WTC11 (cell line): ENCODE measurements around the gene PIGQ. TPM values are rescaled to one million over a fixed set of nuclear protein-coding genes. Genes with fewer than 3 reads are reported as not detected.

ENCODE experiments used
- ATAC-seq: fragments of 200-7000 bp; cut with Tn5 transposase; 2 replicates; pipeline ENCODE4 v1.10.0; 2021; ENCODE audit warnings: mild to moderate bottlenecking, moderate library complexity
- CTCF ChIA-PET: fragments of 300-600 bp; sonication (Branson Sonifier 250); formaldehyde crosslinking; loops from one replicate; lab custom pipeline; 2021; ENCODE audit warnings: antibody characterized with exemption; lab: Charles Lee
- POLR2A ChIA-PET: fragments of 350-600 bp; sonication (Branson Sonifier 250); formaldehyde crosslinking; loops from one replicate; lab custom pipeline; 2021; ENCODE audit warnings: antibody characterized with exemption; lab: Charles Lee
- DNase-seq: peaks from one replicate; pipeline ENCODE4 v3.0.0; 2021; ENCODE audit warnings: low spot score
- H3K27ac Mint-ChIP-seq: 2 replicates; pipeline ENCODE4 v1.8.0; 2021; ENCODE audit warnings: mixed read lengths
- H3K27me3 Mint-ChIP-seq: 2 replicates; pipeline ENCODE4 v1.8.0; 2021; ENCODE audit warnings: low read depth, mild to moderate bottlenecking, moderate library complexity, mixed read lengths
- H3K36me3 Mint-ChIP-seq: 2 replicates; pipeline ENCODE4 v1.8.0; 2021; ENCODE audit warnings: mixed read lengths
- H3K4me1 Mint-ChIP-seq: 2 replicates; pipeline ENCODE4 v1.8.0; 2022; ENCODE audit warnings: mixed read lengths
- H3K4me3 Mint-ChIP-seq: 2 replicates; pipeline ENCODE4 v1.8.0; 2021; ENCODE audit warnings: mild to moderate bottlenecking, moderate library complexity, mixed read lengths
- H3K9me3 Mint-ChIP-seq: 2 replicates; pipeline ENCODE4 v1.8.0; 2021; ENCODE audit warnings: mixed read lengths
- CDX4 ChIP-seq: fragments of 250-450 bp; sonication (Bioruptor Pico); IDR thresholded peaks from 2 replicates; pipeline ENCODE4 v1.9.0; 2021; ENCODE audit warnings: moderate library complexity, mild to moderate bottlenecking, inconsistent platforms, borderline replicate concordance
- CREB1 ChIP-seq: sonication (generic); formaldehyde crosslinking; IDR thresholded peaks from 2 replicates; pipeline ENCODE4 v1.8.0; 2023; ENCODE audit warnings: mild to moderate bottlenecking, missing genetic modification reagents
- ESRRA ChIP-seq: sonication (generic); formaldehyde crosslinking; IDR thresholded peaks from 2 replicates; pipeline ENCODE4 v1.8.1; 2022; ENCODE audit warnings: mild to moderate bottlenecking, missing genetic modification reagents, borderline replicate concordance
- GRHL2 ChIP-seq: fragments of 250-450 bp; sonication (Bioruptor Pico); IDR thresholded peaks from 2 replicates; pipeline ENCODE4 v1.8.0; 2022; ENCODE audit warnings: mild to moderate bottlenecking, moderate library complexity; ENCODE audit not compliant: insufficient replicate concordance, severe bottlenecking
- GTF2I ChIP-seq: fragments of 250-450 bp; sonication (Bioruptor Pico); conservative IDR thresholded peaks from 2 replicates; pipeline ENCODE4 v1.4.0; 2021; ENCODE audit warnings: mild to moderate bottlenecking
- HMGXB4 ChIP-seq: sonication (generic); formaldehyde crosslinking; IDR thresholded peaks from 2 replicates; pipeline ENCODE4 v1.8.1; 2023; ENCODE audit warnings: mild to moderate bottlenecking, moderate library complexity, missing genetic modification reagents
- MAX ChIP-seq: sonication (generic); formaldehyde crosslinking; IDR thresholded peaks from 2 replicates; pipeline ENCODE4 v1.8.0; 2022; ENCODE audit warnings: mild to moderate bottlenecking, missing genetic modification reagents
- RELA ChIP-seq: sonication (generic); formaldehyde crosslinking; IDR thresholded peaks from 2 replicates; pipeline ENCODE4 v1.8.1; 2022; ENCODE audit warnings: missing genetic modification reagents, mild to moderate bottlenecking, borderline replicate concordance
- RORB ChIP-seq: fragments of 250-450 bp; sonication (Bioruptor Pico); IDR thresholded peaks from 2 replicates; pipeline ENCODE4 v1.9.0; 2021; ENCODE audit warnings: mild to moderate bottlenecking
- TEAD1 ChIP-seq: sonication (generic); formaldehyde crosslinking; IDR thresholded peaks from 2 replicates; pipeline ENCODE4 v1.8.0; 2022; ENCODE audit warnings: mild to moderate bottlenecking, missing genetic modification reagents
- TP53 ChIP-seq: sonication (generic); formaldehyde crosslinking; IDR thresholded peaks from 2 replicates; pipeline ENCODE4 v1.8.1; 2023; ENCODE audit warnings: mild to moderate bottlenecking, missing genetic modification reagents
- USF1 ChIP-seq: sonication (generic); formaldehyde crosslinking; IDR thresholded peaks from 2 replicates; pipeline ENCODE4 v1.8.0; 2022; ENCODE audit warnings: mild to moderate bottlenecking, missing genetic modification reagents
- USF2 ChIP-seq: sonication (generic); formaldehyde crosslinking; IDR thresholded peaks from 2 replicates; pipeline ENCODE4 v1.8.1; 2023; ENCODE audit warnings: mild to moderate bottlenecking, missing genetic modification reagents, moderate library complexity
- ZNF425 ChIP-seq: fragments of 250-450 bp; sonication (Bioruptor Pico); conservative IDR thresholded peaks from 2 replicates; pipeline ENCODE4 v1.9.0; 2021; ENCODE audit warnings: mild to moderate bottlenecking
- total RNA-seq: library from RNA; stranded (reverse); gene quantifications from 3 replicates; pipeline ENCODE4 v1.2.3, GENCODE V29; 2021
- TF ChIP-seq, protein P1 (sequence below): sonication (generic); formaldehyde crosslinking; conservative IDR thresholded peaks from 2 replicates; pipeline ENCODE4 v1.8.1; 2023; ENCODE audit warnings: mild to moderate bottlenecking, low read depth, missing genetic modification reagents, moderate library complexity
- TF ChIP-seq, protein P2 (sequence below): sonication (generic); formaldehyde crosslinking; IDR thresholded peaks from 2 replicates; pipeline ENCODE4 v1.8.0; 2022; ENCODE audit warnings: missing genetic modification reagents
- TF ChIP-seq, protein P3 (sequence below): sonication (generic); formaldehyde crosslinking; IDR thresholded peaks from 2 replicates; pipeline ENCODE4 v1.8.0; 2023; ENCODE audit warnings: missing genetic modification reagents, mild to moderate bottlenecking, borderline replicate concordance

The PIGQ gene
- total RNA-seq, 1 experiment from 2014 or later, result 63.7 TPM

DNA sequence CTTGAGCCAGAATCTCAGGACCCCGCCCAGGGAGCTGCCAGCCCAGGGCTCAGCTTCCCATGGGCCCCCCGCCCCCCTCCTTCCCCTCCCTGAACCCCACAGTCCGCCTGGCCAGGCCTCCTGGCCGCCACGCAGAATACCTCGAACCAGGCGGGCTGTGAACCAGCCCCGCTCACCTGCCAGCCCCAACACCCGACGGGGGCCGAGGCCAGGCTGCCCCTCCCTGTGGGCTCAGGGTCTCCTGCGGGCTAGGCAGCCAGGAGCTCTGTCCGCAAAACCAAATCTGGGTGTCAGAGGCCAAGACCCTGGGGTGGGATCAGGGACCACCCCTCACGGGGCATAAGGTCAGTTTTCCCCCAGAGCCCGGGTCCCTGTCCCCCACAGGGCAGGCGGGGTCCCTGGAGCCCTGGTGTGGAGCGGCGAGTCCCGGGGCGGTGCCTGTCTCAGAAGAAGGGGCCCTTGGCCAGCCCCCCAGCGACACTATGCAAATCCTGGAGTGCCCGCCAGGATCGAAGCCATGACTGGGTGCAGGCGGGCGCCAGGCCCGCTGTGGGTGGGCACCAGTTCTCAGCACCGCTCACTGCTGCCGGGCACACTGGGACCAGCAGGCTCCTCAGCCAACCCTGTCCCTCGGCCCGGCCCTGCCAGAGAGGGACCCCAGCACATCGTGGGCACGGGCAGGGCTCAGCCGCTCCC is 16.0 kb upstream of the PIGQ start (continued):
- TF ChIP-seq TP53 (CRISPR knock-in tag), result no peak
- no peak for TF ChIP-seq HMGXB4 (CRISPR knock-in tag)
- no peak for TF ChIP-seq MAX (CRISPR knock-in tag)
- TF ChIP-seq RELA (CRISPR knock-in tag), result no peak
- no peak for TF ChIP-seq USF1 (CRISPR knock-in tag)
- TF ChIP-seq TEAD1 (CRISPR knock-in tag), result no peak
- no peak for TF ChIP-seq ESRRA (CRISPR knock-in tag)
- TF ChIP-seq RORB (CRISPR knock-in tag), result no peak
- no peak for TF ChIP-seq GRHL2 (CRISPR knock-in tag)

GRCh38 chr16:554297-554621 is 15.5 kb upstream of the PIGQ start:
- Mint-ChIP-seq H3K27me3 (peaks cover 11% of the 10 kb centered on the region), H3K27ac (no peak overlapping the region), H3K4me3 (no peak overlapping the region), H3K4me1 (no peaks in the 10 kb centered on the region), H3K9me3 (no peaks in the 10 kb centered on the region), H3K36me3 (no peaks in the 10 kb centered on the region)
- ChIA-PET POLR2A (no interaction called here), CTCF (interaction anchor here (1.0 kb wide), 1 partner anchor 25 kb away, joined by 3 read pairs; no protein-coding TSS in a partner anchor)
- DNase-seq (no peak), ATAC-seq (no peak)
- no peak for TF ChIP-seq ZNF425 (CRISPR knock-in tag)
- no peak for TF ChIP-seq ESRRA (CRISPR knock-in tag)
- TF ChIP-seq GTF2I, result no peak
- TF ChIP-seq, protein P1, sequence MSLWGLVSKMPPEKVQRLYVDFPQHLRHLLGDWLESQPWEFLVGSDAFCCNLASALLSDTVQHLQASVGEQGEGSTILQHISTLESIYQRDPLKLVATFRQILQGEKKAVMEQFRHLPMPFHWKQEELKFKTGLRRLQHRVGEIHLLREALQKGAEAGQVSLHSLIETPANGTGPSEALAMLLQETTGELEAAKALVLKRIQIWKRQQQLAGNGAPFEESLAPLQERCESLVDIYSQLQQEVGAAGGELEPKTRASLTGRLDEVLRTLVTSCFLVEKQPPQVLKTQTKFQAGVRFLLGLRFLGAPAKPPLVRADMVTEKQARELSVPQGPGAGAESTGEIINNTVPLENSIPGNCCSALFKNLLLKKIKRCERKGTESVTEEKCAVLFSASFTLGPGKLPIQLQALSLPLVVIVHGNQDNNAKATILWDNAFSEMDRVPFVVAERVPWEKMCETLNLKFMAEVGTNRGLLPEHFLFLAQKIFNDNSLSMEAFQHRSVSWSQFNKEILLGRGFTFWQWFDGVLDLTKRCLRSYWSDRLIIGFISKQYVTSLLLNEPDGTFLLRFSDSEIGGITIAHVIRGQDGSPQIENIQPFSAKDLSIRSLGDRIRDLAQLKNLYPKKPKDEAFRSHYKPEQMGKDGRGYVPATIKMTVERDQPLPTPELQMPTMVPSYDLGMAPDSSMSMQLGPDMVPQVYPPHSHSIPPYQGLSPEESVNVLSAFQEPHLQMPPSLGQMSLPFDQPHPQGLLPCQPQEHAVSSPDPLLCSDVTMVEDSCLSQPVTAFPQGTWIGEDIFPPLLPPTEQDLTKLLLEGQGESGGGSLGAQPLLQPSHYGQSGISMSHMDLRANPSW (CRISPR knock-in tag), result no peak
- TF ChIP-seq, protein P2, sequence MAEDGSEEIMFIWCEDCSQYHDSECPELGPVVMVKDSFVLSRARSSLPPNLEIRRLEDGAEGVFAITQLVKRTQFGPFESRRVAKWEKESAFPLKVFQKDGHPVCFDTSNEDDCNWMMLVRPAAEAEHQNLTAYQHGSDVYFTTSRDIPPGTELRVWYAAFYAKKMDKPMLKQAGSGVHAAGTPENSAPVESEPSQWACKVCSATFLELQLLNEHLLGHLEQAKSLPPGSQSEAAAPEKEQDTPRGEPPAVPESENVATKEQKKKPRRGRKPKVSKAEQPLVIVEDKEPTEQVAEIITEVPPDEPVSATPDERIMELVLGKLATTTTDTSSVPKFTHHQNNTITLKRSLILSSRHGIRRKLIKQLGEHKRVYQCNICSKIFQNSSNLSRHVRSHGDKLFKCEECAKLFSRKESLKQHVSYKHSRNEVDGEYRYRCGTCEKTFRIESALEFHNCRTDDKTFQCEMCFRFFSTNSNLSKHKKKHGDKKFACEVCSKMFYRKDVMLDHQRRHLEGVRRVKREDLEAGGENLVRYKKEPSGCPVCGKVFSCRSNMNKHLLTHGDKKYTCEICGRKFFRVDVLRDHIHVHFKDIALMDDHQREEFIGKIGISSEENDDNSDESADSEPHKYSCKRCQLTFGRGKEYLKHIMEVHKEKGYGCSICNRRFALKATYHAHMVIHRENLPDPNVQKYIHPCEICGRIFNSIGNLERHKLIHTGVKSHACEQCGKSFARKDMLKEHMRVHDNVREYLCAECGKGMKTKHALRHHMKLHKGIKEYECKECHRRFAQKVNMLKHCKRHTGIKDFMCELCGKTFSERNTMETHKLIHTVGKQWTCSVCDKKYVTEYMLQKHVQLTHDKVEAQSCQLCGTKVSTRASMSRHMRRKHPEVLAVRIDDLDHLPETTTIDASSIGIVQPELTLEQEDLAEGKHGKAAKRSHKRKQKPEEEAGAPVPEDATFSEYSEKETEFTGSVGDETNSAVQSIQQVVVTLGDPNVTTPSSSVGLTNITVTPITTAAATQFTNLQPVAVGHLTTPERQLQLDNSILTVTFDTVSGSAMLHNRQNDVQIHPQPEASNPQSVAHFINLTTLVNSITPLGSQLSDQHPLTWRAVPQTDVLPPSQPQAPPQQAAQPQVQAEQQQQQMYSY (CRISPR knock-in tag), result no peak
- TF ChIP-seq USF2 (CRISPR knock-in tag), result no peak
- TF ChIP-seq CREB1, result no peak
- TF ChIP-seq CDX4 (CRISPR knock-in tag), result no peak
- TF ChIP-seq, protein P3, sequence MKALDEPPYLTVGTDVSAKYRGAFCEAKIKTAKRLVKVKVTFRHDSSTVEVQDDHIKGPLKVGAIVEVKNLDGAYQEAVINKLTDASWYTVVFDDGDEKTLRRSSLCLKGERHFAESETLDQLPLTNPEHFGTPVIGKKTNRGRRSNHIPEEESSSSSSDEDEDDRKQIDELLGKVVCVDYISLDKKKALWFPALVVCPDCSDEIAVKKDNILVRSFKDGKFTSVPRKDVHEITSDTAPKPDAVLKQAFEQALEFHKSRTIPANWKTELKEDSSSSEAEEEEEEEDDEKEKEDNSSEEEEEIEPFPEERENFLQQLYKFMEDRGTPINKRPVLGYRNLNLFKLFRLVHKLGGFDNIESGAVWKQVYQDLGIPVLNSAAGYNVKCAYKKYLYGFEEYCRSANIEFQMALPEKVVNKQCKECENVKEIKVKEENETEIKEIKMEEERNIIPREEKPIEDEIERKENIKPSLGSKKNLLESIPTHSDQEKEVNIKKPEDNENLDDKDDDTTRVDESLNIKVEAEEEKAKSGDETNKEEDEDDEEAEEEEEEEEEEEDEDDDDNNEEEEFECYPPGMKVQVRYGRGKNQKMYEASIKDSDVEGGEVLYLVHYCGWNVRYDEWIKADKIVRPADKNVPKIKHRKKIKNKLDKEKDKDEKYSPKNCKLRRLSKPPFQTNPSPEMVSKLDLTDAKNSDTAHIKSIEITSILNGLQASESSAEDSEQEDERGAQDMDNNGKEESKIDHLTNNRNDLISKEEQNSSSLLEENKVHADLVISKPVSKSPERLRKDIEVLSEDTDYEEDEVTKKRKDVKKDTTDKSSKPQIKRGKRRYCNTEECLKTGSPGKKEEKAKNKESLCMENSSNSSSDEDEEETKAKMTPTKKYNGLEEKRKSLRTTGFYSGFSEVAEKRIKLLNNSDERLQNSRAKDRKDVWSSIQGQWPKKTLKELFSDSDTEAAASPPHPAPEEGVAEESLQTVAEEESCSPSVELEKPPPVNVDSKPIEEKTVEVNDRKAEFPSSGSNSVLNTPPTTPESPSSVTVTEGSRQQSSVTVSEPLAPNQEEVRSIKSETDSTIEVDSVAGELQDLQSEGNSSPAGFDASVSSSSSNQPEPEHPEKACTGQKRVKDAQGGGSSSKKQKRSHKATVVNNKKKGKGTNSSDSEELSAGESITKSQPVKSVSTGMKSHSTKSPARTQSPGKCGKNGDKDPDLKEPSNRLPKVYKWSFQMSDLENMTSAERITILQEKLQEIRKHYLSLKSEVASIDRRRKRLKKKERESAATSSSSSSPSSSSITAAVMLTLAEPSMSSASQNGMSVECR (CRISPR knock-in tag), result no peak
